HepG2 (cell line): Measurements from ENCODE around the gene TOP3B.

ENCODE experiments used
- CBX5 ChIP-seq: sonication (generic); formaldehyde crosslinking; IDR thresholded peaks from 2 replicates; pipeline ENCODE4 v1.4.0; 2020; ENCODE audit warnings: missing genetic modification reagents, borderline replicate concordance
- CTCF ChIP-seq: sonication (generic); formaldehyde crosslinking; IDR thresholded peaks from 2 replicates; pipeline ENCODE4 v1.5.0; 2020; ENCODE audit warnings: mild to moderate bottlenecking, missing genetic modification reagents, moderate library complexity
- MAZ ChIP-seq, 2 experiments: sonication (generic) in 1 of 2; formaldehyde crosslinking in 1 of 2; IDR thresholded peaks; 2 replicates each; pipeline versions ENCODE4 v1.5.0 to v1.6.1; 2012 to 2020; ENCODE audit warnings: low read depth in 2 of 2, mild to moderate bottlenecking in 2 of 2, borderline replicate concordance in 1 of 2, improper control_type of control experiment in 1 of 2, low read length in 1 of 2, missing genetic modification reagents in 1 of 2, moderate library complexity in 1 of 2
- MEIS2 ChIP-seq: sonication (generic); formaldehyde crosslinking; IDR thresholded peaks from 2 replicates; pipeline ENCODE4 v1.9.0; 2021; ENCODE audit warnings: mild to moderate bottlenecking, missing genetic modification reagents
- POLR2A ChIP-seq, 2 experiments: IDR thresholded peaks; 2 replicates each; pipeline ENCODE4 v1.6.1; 2011; ENCODE audit warnings: low read depth in 2 of 2, low read length in 2 of 2, mild to moderate bottlenecking in 1 of 2, moderate library complexity in 1 of 2; ENCODE audit not compliant: insufficient read depth in 1 of 2
- RARA ChIP-seq: IDR thresholded peaks from 2 replicates; pipeline ENCODE4 v1.6.1; 2016; ENCODE audit warnings: missing genetic modification reagents, missing compliant biosample characterization
- ZNF382 ChIP-seq: sonication (generic); formaldehyde crosslinking; IDR thresholded peaks from 2 replicates; pipeline ENCODE4 v1.5.0; 2020; ENCODE audit warnings: missing genetic modification reagents, mild to moderate bottlenecking, borderline replicate concordance

GRCh38 chr22:21939461-21939913 is 43.1 kb downstream of the TOP3B start:
- TF ChIP-seq CBX5 (CRISPR knock-in tag) (no peak), CTCF (CRISPR knock-in tag) (no peak), RARA (CRISPR knock-in tag) (no peak), ZNF382 (CRISPR knock-in tag) (no peak), MEIS2 (CRISPR knock-in tag) (no peak), MAZ (IDR thresholded peaks at IDR 0.05; ENCODE audit: borderline replicate concordance, low read depth, low read length) (no peak), MAZ (CRISPR knock-in tag; IDR thresholded peaks at IDR 0.05; ENCODE audit: low read depth) (no peak), POLR2A (IDR thresholded peaks at IDR 0.05; ENCODE audit: insufficient read depth in 1 of 2, low read depth in 2 of 2, low read length in 2 of 2) (no peak)
